GM23338 (cell line): ENCODE measurements around the gene CDC25B. TPM values are rescaled to one million over a fixed set of nuclear protein-coding genes. Genes with fewer than 3 reads are reported as not detected.

ENCODE experiments used
- polyA plus RNA-seq: library from polyadenylated mRNA; unstranded; fragments of >200 nt; fragmentation: Nextera tagmentation; extraction: Ambion mirVana; gene quantifications from 2 replicates; pipeline ENCODE4 v1.2.1, GENCODE V29; 2016
- total RNA-seq: library from RNA; depleted of rRNA; stranded (reverse); fragments of >200 nt; shearing (Covaris generic); gene quantifications from 2 replicates; pipeline ENCODE4 v1.2.3, GENCODE V29; 2014; rRNA removed

CDC25B gene
- total and polyA plus RNA-seq, 2 experiments from 2014 or later: 10.5 to 33.0 TPM

Other genes with a start within 250 kb of the CDC25B start
- not detected in 2 replicates for gene GFRA4, start 132.9 kb upstream of the CDC25B start, total RNA-seq
- 0.30 TPM in 1 of 2 replicates, not detected in the other for gene GFRA4, start 132.9 kb upstream of the CDC25B start, polyA plus RNA-seq
- 4.0 and 6.0 TPM in 2 replicates for gene ADAM33, start 114.3 kb upstream of the CDC25B start, total RNA-seq
- 2.4 and 2.8 TPM in 2 replicates for gene ADAM33, start 114.3 kb upstream of the CDC25B start, polyA plus RNA-seq
- gene SIGLEC1, start 83.7 kb upstream of the CDC25B start, total RNA-seq: not detected in 2 replicates
- not detected in 2 replicates for gene SIGLEC1, start 83.7 kb upstream of the CDC25B start, polyA plus RNA-seq
- 6.4 and 6.5 TPM in 2 replicates for gene HSPA12B, start 63.6 kb upstream of the CDC25B start, total RNA-seq
- 2.8 and 3.3 TPM in 2 replicates for gene HSPA12B, start 63.6 kb upstream of the CDC25B start, polyA plus RNA-seq
- gene ADISSP, start 28.6 kb upstream of the CDC25B start, total RNA-seq: 79.0 and 86.6 TPM in 2 replicates
- gene ADISSP, start 28.6 kb upstream of the CDC25B start, polyA plus RNA-seq: 126 and 131 TPM in 2 replicates
- gene SPEF1, start 14.9 kb upstream of the CDC25B start, total RNA-seq: 0.69 and 1.3 TPM in 2 replicates
- 0.68 and 0.85 TPM in 2 replicates for gene SPEF1, start 14.9 kb upstream of the CDC25B start, polyA plus RNA-seq
- 44.3 and 52.1 TPM in 2 replicates for gene CENPB, start 9.6 kb upstream of the CDC25B start, total RNA-seq
- gene CENPB, start 9.6 kb upstream of the CDC25B start, polyA plus RNA-seq: 9.5 and 10.8 TPM in 2 replicates
- 1.2 and 1.8 TPM in 2 replicates for gene AP5S1, start 24.2 kb downstream of the CDC25B start, total RNA-seq
- gene AP5S1, start 24.2 kb downstream of the CDC25B start, polyA plus RNA-seq: 1.8 and 2.8 TPM in 2 replicates
- gene MAVS, start 50.5 kb downstream of the CDC25B start, total RNA-seq: 21.8 and 21.9 TPM in 2 replicates
- 4.4 and 5.2 TPM in 2 replicates for gene MAVS, start 50.5 kb downstream of the CDC25B start, polyA plus RNA-seq
- gene PANK2, start 93.1 kb downstream of the CDC25B start, total RNA-seq: 63.4 and 72.0 TPM in 2 replicates
- 36.1 and 36.8 TPM in 2 replicates for gene PANK2, start 93.1 kb downstream of the CDC25B start, polyA plus RNA-seq
- 6.9 and 10.0 TPM in 2 replicates for gene RNF24, start 219.2 kb downstream of the CDC25B start, total RNA-seq
- 10.2 and 10.3 TPM in 2 replicates for gene RNF24, start 219.2 kb downstream of the CDC25B start, polyA plus RNA-seq